ENCODE measurements around the gene DESI2.

- TF ChIP-seq POLR2A (IDR thresholded peaks at IDR 0.05) (no peak), POLR2AphosphoS5 (IDR thresholded peaks at IDR 0.05) (no peak), EP300 (IDR thresholded peaks at IDR 0.05) (no peak)
- TF ChIP-seq, protein P1, sequence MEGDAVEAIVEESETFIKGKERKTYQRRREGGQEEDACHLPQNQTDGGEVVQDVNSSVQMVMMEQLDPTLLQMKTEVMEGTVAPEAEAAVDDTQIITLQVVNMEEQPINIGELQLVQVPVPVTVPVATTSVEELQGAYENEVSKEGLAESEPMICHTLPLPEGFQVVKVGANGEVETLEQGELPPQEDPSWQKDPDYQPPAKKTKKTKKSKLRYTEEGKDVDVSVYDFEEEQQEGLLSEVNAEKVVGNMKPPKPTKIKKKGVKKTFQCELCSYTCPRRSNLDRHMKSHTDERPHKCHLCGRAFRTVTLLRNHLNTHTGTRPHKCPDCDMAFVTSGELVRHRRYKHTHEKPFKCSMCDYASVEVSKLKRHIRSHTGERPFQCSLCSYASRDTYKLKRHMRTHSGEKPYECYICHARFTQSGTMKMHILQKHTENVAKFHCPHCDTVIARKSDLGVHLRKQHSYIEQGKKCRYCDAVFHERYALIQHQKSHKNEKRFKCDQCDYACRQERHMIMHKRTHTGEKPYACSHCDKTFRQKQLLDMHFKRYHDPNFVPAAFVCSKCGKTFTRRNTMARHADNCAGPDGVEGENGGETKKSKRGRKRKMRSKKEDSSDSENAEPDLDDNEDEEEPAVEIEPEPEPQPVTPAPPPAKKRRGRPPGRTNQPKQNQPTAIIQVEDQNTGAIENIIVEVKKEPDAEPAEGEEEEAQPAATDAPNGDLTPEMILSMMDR (IDR thresholded peaks at IDR 0.05): no peak
Measured at GRCh38 chr1:244755673-244756072, 102.7 kb downstream of the DESI2 start.

Data from suprapubic skin (tissue), 4 donors.